Naive thymus-derived CD4-positive, alpha-beta T cell (primary cell): ENCODE results near the gene STX10. TPM values are rescaled to one million over a fixed set of nuclear protein-coding genes. Genes with fewer than 3 reads are reported as not detected.
"Not testable (repeated sequence)": the region's sequence is repeated elsewhere in the genome, so short reads cannot be mapped to it uniquely, and the experiment has no call there.

Experiments used
- ATAC-seq: fragments of 150-1000 bp; cut with Tn5 transposase; 2 replicates; pipeline ENCODE4 v1.10.0; 2021; ENCODE audit warnings: mild to moderate bottlenecking, moderate library complexity
- CTCF ChIA-PET: fragments of 350-600 bp; sonication (Branson Sonifier 250); formaldehyde crosslinking; loops from one replicate; lab custom pipeline; 2021; ENCODE audit warnings: antibody characterized with exemption; lab: Charles Lee
- POLR2A ChIA-PET: fragments of 350-600 bp; sonication (Branson Sonifier 250); formaldehyde crosslinking; loops from one replicate; lab custom pipeline; 2021; ENCODE audit warnings: antibody characterized with exemption, inconsistent platforms; lab: Charles Lee
- DNase-seq, 9 donors: peaks; one replicate each; pipeline versions ENCODE4 v3.0.0 to v3.0.0-alpha.2; 2020 to 2022; ENCODE audit warnings: mixed read lengths in 1 of 9
- H3K27ac ChIP-seq: one replicate; pipeline ENCODE4 v1.7.0; 2013; ENCODE audit warnings: mild to moderate bottlenecking, low read depth, low read length, moderate library complexity
- H3K27me3 ChIP-seq, 2 donors: one replicate each; pipeline ENCODE4 v1.7.0; 2013; ENCODE audit warnings: low read length in 2 of 2, mild to moderate bottlenecking in 2 of 2, moderate library complexity in 2 of 2; ENCODE audit not compliant: control insufficient read depth in 2 of 2, insufficient read depth in 2 of 2
- H3K36me3 ChIP-seq, 3 experiments: 1 replicate in 2 of 3; 2 replicates in 1 of 3; pipeline ENCODE4 v1.7.0; 2013; ENCODE audit warnings: low read length in 3 of 3, mild to moderate bottlenecking in 3 of 3, moderate library complexity in 1 of 3; ENCODE audit not compliant: insufficient read depth in 3 of 3, control insufficient read depth in 2 of 3
- H3K4me1 ChIP-seq, 2 donors: one replicate each; pipeline ENCODE4 v1.7.0; 2013; ENCODE audit warnings: low read length in 2 of 2, mild to moderate bottlenecking in 2 of 2, moderate library complexity in 1 of 2; ENCODE audit not compliant: control insufficient read depth in 2 of 2, insufficient read depth in 2 of 2
- H3K4me3 ChIP-seq: 2 replicates; pipeline ENCODE4 v1.7.0; 2013; ENCODE audit warnings: mild to moderate bottlenecking, low read length
- H3K9me3 ChIP-seq, 3 experiments: 1 replicate in 2 of 3; 2 replicates in 1 of 3; pipeline ENCODE4 v1.7.0; 2013; ENCODE audit warnings: low read length in 3 of 3; ENCODE audit not compliant: control insufficient read depth in 2 of 3
- H3K27ac Mint-ChIP-seq, 9 donors: one replicate each; pipeline ENCODE4 v1.8.0; 2020 to 2022; ENCODE audit warnings: mixed read lengths in 9 of 9, mild to moderate bottlenecking in 8 of 9, moderate library complexity in 5 of 9, inconsistent platforms in 2 of 9
- H3K27me3 Mint-ChIP-seq, 5 donors: one replicate each; pipeline ENCODE4 v1.8.0; 2021 to 2022; ENCODE audit warnings: mixed read lengths in 5 of 5, mild to moderate bottlenecking in 1 of 5
- H3K36me3 Mint-ChIP-seq, 5 donors: one replicate each; pipeline ENCODE4 v1.8.0; 2020 to 2022; ENCODE audit warnings: mixed read lengths in 5 of 5, mild to moderate bottlenecking in 3 of 5, inconsistent platforms in 1 of 5
- H3K4me1 Mint-ChIP-seq, 7 donors: one replicate each; pipeline ENCODE4 v1.8.0; 2020 to 2022; ENCODE audit warnings: mixed read lengths in 7 of 7, mild to moderate bottlenecking in 3 of 7, inconsistent platforms in 1 of 7
- H3K4me3 Mint-ChIP-seq, 10 donors: one replicate each; pipeline ENCODE4 v1.8.0; 2020 to 2022; ENCODE audit warnings: mild to moderate bottlenecking in 10 of 10, mixed read lengths in 10 of 10, moderate library complexity in 6 of 10, inconsistent platforms in 2 of 10
- H3K9me3 Mint-ChIP-seq, 11 donors: one replicate each; pipeline ENCODE4 v1.8.0; 2020 to 2022; ENCODE audit warnings: mixed read lengths in 11 of 11, mild to moderate bottlenecking in 4 of 11, inconsistent platforms in 1 of 11, moderate library complexity in 1 of 11
- intact Hi-C, 2 donors: fragments of 100-400 bp; cut with micrococcal nuclease; formaldehyde crosslinking; loops; one replicate each; pipeline ENCODE4 v1.15.1; 2023
- polyA plus RNA-seq, 2 donors: library from polyadenylated mRNA; unstranded; fragments of 300-500 nt; fragmentation: Illumina TruSeq; gene quantifications; one replicate each; pipeline ENCODE4 v1.2.3, GENCODE V29; 2021
- total RNA-seq, 6 experiments: library from RNA in 5 of 6; stranded (reverse) in 5 of 6; gene quantifications; 1 replicate in 5 of 6; 2 replicates in 1 of 6; pipeline ENCODE4 v1.2.3 and lab custom pipeline; 2021 to 2026

STX10 gene
- total and polyA plus RNA-seq, 7 experiments from 2014 or later = 42.6 to 76.2 (median 63.7) TPM

DNA sequence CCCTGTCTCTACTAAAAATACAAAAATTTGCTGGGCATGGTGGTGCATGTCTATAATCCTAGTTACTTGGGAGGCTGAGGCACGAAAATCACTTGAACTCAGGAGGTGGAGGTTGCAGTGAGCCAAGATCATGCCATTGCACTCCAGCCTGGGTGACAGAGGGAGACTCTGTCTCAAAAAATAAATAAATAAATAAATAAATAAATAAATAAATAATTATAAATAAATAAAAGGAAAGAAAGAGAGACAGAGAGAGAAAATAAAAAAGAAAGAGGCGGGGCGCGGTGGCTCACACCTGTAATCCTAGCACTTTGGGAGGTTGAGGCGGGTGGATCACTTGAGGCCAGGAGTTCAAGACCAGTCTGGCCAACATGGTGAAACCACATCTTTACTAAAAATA is 27.4 kb upstream of the STX10 start:
- H3K4me3 Mint-ChIP-seq, H3K27ac ChIP-seq, H3K27me3 ChIP-seq, DNase-seq, H3K4me3 ChIP-seq, H3K27me3 Mint-ChIP-seq, H3K9me3 ChIP-seq, H3K36me3 ChIP-seq, intact Hi-C loops, H3K9me3 Mint-ChIP-seq, ATAC-seq, H3K36me3 Mint-ChIP-seq: not testable (repeated sequence)
- Mint-ChIP-seq H3K27ac (peak overlapping the region in 2 of 9 donors; percentile 58 to 90), H3K4me1 (peaks cover 13 to 60% (median 44%) of the 10 kb centered on the region in 7 donors)
- peaks cover 32 to 39% of the 10 kb centered on the region in 2 donors for H3K4me1 ChIP-seq
- ChIA-PET POLR2A (interaction anchor here (1.0 to 19.6 kb wide), 4 partner anchors 11 to 38 kb away, joined by 4 to 263 read pairs (median 5); no protein-coding TSS in a partner anchor), CTCF (interaction anchor here (0.8 kb wide), 1 partner anchor 22 kb away, joined by 3 read pairs; no protein-coding TSS in a partner anchor)

DNA sequence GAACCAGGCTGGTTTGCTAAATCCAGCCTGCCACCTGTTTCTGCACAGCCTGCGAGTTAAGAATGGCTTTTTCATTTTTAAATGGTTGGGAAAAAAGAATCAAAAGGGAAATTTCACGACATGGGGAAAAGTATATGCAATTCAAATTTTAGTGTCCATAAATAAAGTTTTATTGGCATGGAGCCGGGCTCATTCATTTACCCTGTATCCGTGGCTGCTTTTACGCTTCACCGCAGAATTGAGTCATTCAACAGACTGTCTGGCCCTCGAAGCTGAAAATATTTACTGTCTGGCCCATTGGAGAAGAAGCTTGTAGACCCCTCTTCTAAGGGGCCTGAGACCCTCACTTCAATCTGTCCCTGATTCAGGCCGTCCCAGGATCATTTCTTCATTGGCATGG is 26.2 kb upstream of the STX10 start:
- H3K4me1 Mint-ChIP-seq = peaks cover 23 to 63% (median 46%) of the 10 kb centered on the region in 7 donors
- H3K36me3 ChIP-seq = no peaks in the 10 kb centered on the region
- CTCF ChIA-PET = interaction anchor here (0.6 to 2.3 kb wide), 3 partner anchors 19 to 24 kb away, joined by 3 to 8 read pairs (median 8); no protein-coding TSS in a partner anchor

DNA sequence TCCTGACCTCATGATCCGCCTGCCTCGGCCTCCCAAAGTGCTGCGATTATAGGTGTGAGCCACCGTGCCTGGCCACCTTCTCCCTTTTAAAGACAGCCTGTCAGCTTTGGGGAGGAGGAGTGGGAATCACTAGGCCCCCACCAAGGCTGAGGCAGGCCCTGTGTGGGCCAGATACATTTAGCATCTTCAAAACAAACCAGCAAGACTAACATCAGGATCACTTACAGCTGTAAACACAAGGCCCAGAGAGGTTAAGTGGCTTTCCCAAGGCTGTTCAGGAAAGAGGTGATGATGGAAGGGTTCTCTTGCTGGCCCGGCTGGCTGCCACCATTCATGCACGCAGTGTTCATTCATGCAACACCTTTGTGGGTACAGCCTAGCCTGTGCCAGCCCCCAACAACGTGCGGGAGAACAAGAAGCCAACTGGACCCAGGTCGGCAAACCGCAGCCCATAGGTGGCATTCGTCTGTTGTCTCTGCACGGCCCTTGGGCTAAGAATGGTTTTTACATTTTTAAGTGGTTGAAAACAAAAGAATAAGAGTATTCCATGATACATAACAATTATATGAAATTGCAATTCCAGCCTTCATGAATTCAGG is 23.1 kb upstream of the STX10 start:
- Mint-ChIP-seq H3K27me3 (no peaks in the 10 kb centered on the region), H3K27ac (peak overlapping the region; percentile 92 to 100 (median 98)), H3K4me1 (peaks cover 40 to 72% (median 52%) of the 10 kb centered on the region in 7 donors), H3K9me3 (peaks cover 0 to 2% (median 0%) of the 10 kb centered on the region in 11 donors), H3K4me3 (peak overlapping the region; percentile 79 to 90 (median 84)), H3K36me3 (peaks cover 0 to 10% (median 0%) of the 10 kb centered on the region in 5 donors)
- H3K27me3 ChIP-seq = no peaks in the 10 kb centered on the region
- no peak for ATAC-seq
- H3K9me3 ChIP-seq = no peaks in the 10 kb centered on the region
- intact Hi-C loops = no loop called here
- DNase-seq = no peak
- peak overlapping the region; percentile 76 for H3K27ac ChIP-seq
- POLR2A ChIA-PET = interaction anchor here (0.7 to 19.6 kb wide), 6 partner anchors 7 to 21 kb away, joined by 3 to 283 read pairs (median 8); no protein-coding TSS in a partner anchor
- no peaks in the 10 kb centered on the region for H3K36me3 ChIP-seq
- CTCF ChIA-PET = interaction anchor here (0.7 to 1.2 kb wide), 3 partner anchors 9 to 104 kb away, joined by 3 to 6 read pairs (median 3); no protein-coding TSS in a partner anchor
- peak overlapping the region; percentile 41 for H3K4me3 ChIP-seq
- peaks cover 48 to 58% of the 10 kb centered on the region in 2 donors for H3K4me1 ChIP-seq

More for the DNA sequence above, 26.2 kb upstream of the STX10 start:
- H3K4me1 ChIP-seq = peaks cover 29 to 41% of the 10 kb centered on the region in 2 donors
- peaks cover 0 to 2% (median 0%) of the 10 kb centered on the region in 11 donors for H3K9me3 Mint-ChIP-seq
- no peak overlapping the region for H3K4me3 Mint-ChIP-seq
- H3K27ac ChIP-seq = no peak overlapping the region
- ATAC-seq = no peak
- no peak overlapping the region for H3K4me3 ChIP-seq
- peak overlapping the region in 8 of 9 donors; percentile 17 to 90 (median 63) for H3K27ac Mint-ChIP-seq
- intact Hi-C loops = no loop called here
- POLR2A ChIA-PET = interaction anchor here (1.8 to 19.6 kb wide), 4 partner anchors 9 to 21 kb away, joined by 4 to 263 read pairs (median 11); no protein-coding TSS in a partner anchor
- no peak for DNase-seq
- no peaks in the 10 kb centered on the region for H3K27me3 ChIP-seq
- H3K27me3 Mint-ChIP-seq = no peaks in the 10 kb centered on the region
- no peaks in the 10 kb centered on the region for H3K9me3 ChIP-seq
- peaks cover 0 to 3% (median 0%) of the 10 kb centered on the region in 5 donors for H3K36me3 Mint-ChIP-seq

DNA sequence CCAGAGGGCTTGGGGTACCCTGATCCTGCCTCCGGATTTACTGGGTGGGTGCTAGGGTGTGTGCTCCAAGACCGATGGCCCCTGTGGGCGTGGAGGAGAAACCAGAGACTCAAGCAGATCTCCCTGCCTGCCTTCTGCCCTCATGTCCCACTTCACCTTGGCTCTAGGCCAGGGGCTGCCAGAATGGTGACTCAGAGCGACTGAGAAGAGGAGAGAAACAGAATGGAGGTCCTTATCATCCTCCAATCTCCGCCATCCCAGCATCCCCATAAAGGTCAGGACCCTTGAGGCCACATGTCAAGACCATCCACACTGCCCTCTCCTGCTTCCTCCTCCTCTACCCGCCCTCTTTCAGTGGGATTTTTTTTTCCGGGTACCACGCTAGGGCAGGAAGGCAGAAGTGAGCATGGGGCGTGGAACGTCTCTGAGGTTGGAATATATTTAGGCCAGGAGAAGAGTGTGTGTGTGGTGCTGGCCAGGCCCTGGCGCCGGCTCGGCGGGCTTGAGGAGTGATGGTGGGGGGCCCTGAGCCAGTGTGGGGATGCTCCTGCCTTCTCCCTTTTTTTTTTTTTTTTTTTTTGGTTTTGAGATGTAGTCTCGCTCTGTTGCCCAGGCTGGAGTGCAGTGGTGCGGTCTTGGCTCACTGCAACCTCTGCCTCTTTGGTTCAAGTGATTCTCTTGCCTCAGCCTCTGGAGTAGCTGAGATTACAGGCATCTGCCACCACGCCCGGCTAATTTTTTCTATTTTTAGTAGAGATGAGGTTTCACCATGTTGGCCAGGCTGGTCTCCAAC is 22.4 kb upstream of the STX10 start:
- Histone ChIP-seq H3K36me3 (no peaks in the 10 kb centered on the region), H3K27me3 (no peaks in the 10 kb centered on the region), H3K4me1 (peaks cover 55 to 62% of the 10 kb centered on the region in 2 donors), H3K4me3 (peak overlapping the region; percentile 41), H3K27ac (peak overlapping the region; percentile 76), H3K9me3 (no peaks in the 10 kb centered on the region)
- Mint-ChIP-seq H3K27me3 (no peaks in the 10 kb centered on the region), H3K9me3 (no peaks in the 10 kb centered on the region), H3K27ac (peak overlapping the region; percentile 92 to 100 (median 98)), H3K36me3 (peaks cover 0 to 12% (median 0%) of the 10 kb centered on the region in 5 donors), H3K4me1 (peaks cover 40 to 73% (median 56%) of the 10 kb centered on the region in 7 donors), H3K4me3 (peak overlapping the region; percentile 79 to 90 (median 84))
- CTCF ChIA-PET = interaction anchor here (1.2 kb wide), 1 partner anchor 10 kb away, joined by 3 read pairs; no protein-coding TSS in a partner anchor
- intact Hi-C loops = loop anchor here in 1 of 2 donors (1.0 kb wide), 1 partner anchor 16 kb away; no protein-coding TSS in a partner anchor
- DNase-seq = peak; percentile 46 to 80 (median 55)
- POLR2A ChIA-PET = interaction anchor here (0.9 to 19.6 kb wide), 7 partner anchors 6 to 20 kb away, joined by 3 to 283 read pairs (median 10); no protein-coding TSS in a partner anchor
- ATAC-seq = peak; percentile 14

DNA sequence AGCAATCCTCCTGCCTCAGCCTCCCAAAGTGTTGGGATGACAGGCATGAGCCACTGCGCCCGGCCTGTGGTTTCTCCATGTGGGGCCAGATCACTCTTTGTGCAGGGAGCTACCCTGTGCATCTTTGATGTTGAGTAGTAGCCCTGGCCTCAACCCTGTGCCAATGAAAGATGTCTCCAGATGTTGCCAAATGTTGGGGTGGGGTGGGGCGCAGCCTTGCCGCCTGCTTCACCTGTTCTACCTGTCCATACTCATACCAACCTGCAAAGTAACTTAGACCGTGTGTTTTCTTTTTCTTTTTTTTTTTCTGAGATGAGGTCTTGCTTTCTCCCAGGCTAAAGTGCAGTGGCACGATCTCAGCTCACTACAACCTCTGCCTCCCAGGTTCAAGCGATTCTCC is 21.0 kb upstream of the STX10 start:
- ChIA-PET POLR2A (interaction anchor here (0.7 to 12.7 kb wide), 9 partner anchors 8 to 65 kb away, joined by 3 to 283 read pairs (median 6); partner anchors contain the start of genes IER2 and STX10), CTCF (interaction anchor here (0.6 to 2.5 kb wide), 7 partner anchors 11 to 230 kb away, joined by 3 to 10 read pairs (median 3); no protein-coding TSS in a partner anchor)
- H3K4me1 ChIP-seq = peaks cover 68 to 75% of the 10 kb centered on the region in 2 donors
- no peak for DNase-seq
- no peaks in the 10 kb centered on the region for H3K27me3 ChIP-seq
- H3K9me3 ChIP-seq = no peaks in the 10 kb centered on the region
- no peaks in the 10 kb centered on the region for H3K9me3 Mint-ChIP-seq
- H3K27ac Mint-ChIP-seq = peak overlapping the region; percentile 92 to 100 (median 98)
- peaks cover 48 to 80% (median 64%) of the 10 kb centered on the region in 7 donors for H3K4me1 Mint-ChIP-seq
- ATAC-seq = no peak
- intact Hi-C loops = no loop called here
- H3K36me3 ChIP-seq = no peaks in the 10 kb centered on the region
- H3K4me3 ChIP-seq = peak overlapping the region; percentile 10
- peak overlapping the region; percentile 62 for H3K27ac ChIP-seq
- H3K4me3 Mint-ChIP-seq = peak overlapping the region; percentile 50 to 90 (median 75)
- peaks cover 0 to 15% (median 0%) of the 10 kb centered on the region in 5 donors for H3K36me3 Mint-ChIP-seq
- no peaks in the 10 kb centered on the region for H3K27me3 Mint-ChIP-seq
